ENCODE measurements around the gene SFRP2. TPM values are rescaled to one million over a fixed set of nuclear protein-coding genes. Genes with fewer than 3 reads are reported as not detected.

The SFRP2 gene
- total and polyA plus RNA-seq, 8 donors = 1.2 to 40.0 (median 9.2) TPM; not detected in 2

- no peak for DNase-seq
- intact Hi-C loops (cut with DNase I; ENCODE audit: low total_unique reads) = no loop called here
- Histone ChIP-seq H3K27me3 (peaks cover 23 to 78% (median 64%) of the 10 kb centered on the region in 3 donors), H3K9me3 (no peaks in the 10 kb centered on the region), H3K36me3 (no peaks in the 10 kb centered on the region), H3K27ac (no peak overlapping the region), H3K4me3 (peak overlapping the region in 1 of 4 donors; percentile 36), H3K4me1 (peaks cover 24 to 44% (median 38%) of the 10 kb centered on the region in 4 donors)
- no peak for TF ChIP-seq CTCF (IDR thresholded peaks at IDR 0.05)
- no peak for TF ChIP-seq POLR2A (IDR thresholded peaks at IDR 0.05)
- no peak for TF ChIP-seq POLR2AphosphoS5 (IDR thresholded peaks at IDR 0.05)
- no peak for TF ChIP-seq EP300 (IDR thresholded peaks at IDR 0.05)
- WGBS, 5 donors = 27 to 46% (median 31%) methylated on average over 5 of the region's 5 CpGs
These were observed 1.3 kb downstream of the SFRP2 start for GRCh38 chr4:153787575-153787974.

- no peak for DNase-seq
- intact Hi-C loops (cut with DNase I; ENCODE audit: low total_unique reads) = no loop called here
- no peak overlapping the region for H3K4me3 ChIP-seq
- no peaks in the 10 kb centered on the region for H3K9me3 ChIP-seq
- no peak for TF ChIP-seq POLR2AphosphoS5 (IDR thresholded peaks at IDR 0.05)
- no peak for TF ChIP-seq CTCF (IDR thresholded peaks at IDR 0.05)
- TF ChIP-seq POLR2A (IDR thresholded peaks at IDR 0.05) = no peak
- 77 to 94% (median 87%) methylated on average over 1 of the region's 1 CpG for WGBS, 5 donors
- peaks cover 20 to 39% (median 34%) of the 10 kb centered on the region in 4 donors for H3K4me1 ChIP-seq
- H3K36me3 ChIP-seq = no peaks in the 10 kb centered on the region
- H3K27me3 ChIP-seq = peaks cover 23 to 73% (median 60%) of the 10 kb centered on the region in 3 donors
- H3K27ac ChIP-seq = no peak overlapping the region
These were observed 1.8 kb downstream of the SFRP2 start for GRCh38 chr4:153787061-153787560.

GRCh38 chr4:153785910-153786721, 2.8 kb downstream of the SFRP2 start:
- Histone ChIP-seq H3K36me3 (no peaks in the 10 kb centered on the region), H3K27ac (no peak overlapping the region), H3K4me1 (peaks cover 12 to 29% (median 24%) of the 10 kb centered on the region in 4 donors), H3K27me3 (peaks cover 23 to 63% (median 50%) of the 10 kb centered on the region in 3 donors), H3K9me3 (no peaks in the 10 kb centered on the region), H3K4me3 (no peak overlapping the region)
- intact Hi-C loops (cut with DNase I; ENCODE audit: low total_unique reads) = no loop called here
- WGBS, 5 donors = 8 to 25% (median 12%) methylated on average over 3 of the region's 3 CpGs
- DNase-seq = peak in 1 of 2 donors; percentile 44
- TF ChIP-seq POLR2AphosphoS5 (IDR thresholded peaks at IDR 0.05) = no peak
- no peak for TF ChIP-seq CTCF (IDR thresholded peaks at IDR 0.05)
- TF ChIP-seq EP300 (IDR thresholded peaks at IDR 0.05) = no peak
- no peak for TF ChIP-seq POLR2A (IDR thresholded peaks at IDR 0.05)

- 60 to 75% (median 70%) methylated on average over 3 of the region's 3 CpGs for WGBS, 5 donors
- Histone ChIP-seq H3K9me3 (no peaks in the 10 kb centered on the region), H3K4me1 (peaks cover 8 to 12% (median 11%) of the 10 kb centered on the region in 4 donors), H3K4me3 (no peak overlapping the region), H3K36me3 (no peaks in the 10 kb centered on the region), H3K27me3 (peaks cover 11 to 50% (median 31%) of the 10 kb centered on the region in 3 donors), H3K27ac (no peak overlapping the region)
- TF ChIP-seq CTCF (IDR thresholded peaks at IDR 0.05) = no peak
- DNase-seq = no peak
- intact Hi-C loops (cut with DNase I; ENCODE audit: low total_unique reads) = no loop called here
These were observed 4.7 kb downstream of the SFRP2 start for GRCh38 chr4:153784166-153784699.

Measured in stomach (tissue), 9 donors.